OCI-LY7 (cell line): ENCODE measurements around the gene GJB4. TPM values are rescaled to one million over a fixed set of nuclear protein-coding genes. Genes with fewer than 3 reads are reported as not detected.

Experiments used
- BruUV-seq: library from RNA; stranded (reverse); fragments of 400-500 nt; replicated peaks from 2 replicates; lab custom pipeline; 2021; lab: Mats Ljungman, UMichigan
- CTCF ChIA-PET: fragments of 300-600 bp; sonication (Branson Sonifier 250); formaldehyde crosslinking; loops from one replicate; lab custom pipeline; 2022; ENCODE audit warnings: antibody characterized with exemption; ENCODE audit not compliant: unreplicated experiment; lab: Charles Lee
- POLR2A ChIA-PET: fragments of 300-600 bp; sonication (Branson Sonifier 250); formaldehyde crosslinking; loops from one replicate; lab custom pipeline; 2022; ENCODE audit warnings: antibody characterized with exemption; lab: Charles Lee
- DNase-seq: peaks from one replicate; pipeline ENCODE4 v3.0.0-alpha.2; 2015; ENCODE audit warnings: low spot score
- H2AFZ ChIP-seq: fragments of 200-600 bp; sonication (generic), shearing (Covaris generic); 2 replicates; pipeline ENCODE4 v1.6.1; 2014; ENCODE audit warnings: mild to moderate bottlenecking, antibody characterized with exemption, low read length, moderate library complexity
- H3K27ac ChIP-seq: fragments of 200-600 bp; sonication (generic); 2 replicates; pipeline ENCODE4 v1.5.1; 2014; ENCODE audit warnings: mixed run types, low read depth, mild to moderate bottlenecking, moderate library complexity, low read length, inconsistent platforms; ENCODE audit not compliant: poor library complexity, severe bottlenecking
- H3K36me3 ChIP-seq: fragments of 200-600 bp; sonication (generic); 2 replicates; pipeline ENCODE4 v1.6.1; 2014; ENCODE audit warnings: mild to moderate bottlenecking, antibody characterized with exemption, low read length, moderate library complexity, mixed read lengths; ENCODE audit not compliant: insufficient read depth
- H3K4me1 ChIP-seq: fragments of 200-600 bp; sonication (generic); 2 replicates; pipeline ENCODE4 v1.5.1; 2014; ENCODE audit warnings: mild to moderate bottlenecking, low read length; ENCODE audit not compliant: insufficient read depth, poor library complexity, severe bottlenecking
- H3K4me2 ChIP-seq: fragments of 200-600 bp; sonication (generic); 2 replicates; pipeline ENCODE4 v1.6.1; 2014; ENCODE audit warnings: mild to moderate bottlenecking, low read length
- H3K4me3 ChIP-seq: fragments of 200-600 bp; sonication (generic); 2 replicates; pipeline ENCODE4 v1.5.1; 2014; ENCODE audit warnings: mild to moderate bottlenecking, low read depth, low read length; ENCODE audit not compliant: poor library complexity, severe bottlenecking
- H3K79me2 ChIP-seq: fragments of 200-600 bp; sonication (generic); 2 replicates; pipeline ENCODE4 v1.6.1; 2016; ENCODE audit warnings: low read depth, mild to moderate bottlenecking, low read length, moderate library complexity, mixed read lengths; ENCODE audit not compliant: insufficient read depth
- H3K9me2 ChIP-seq: fragments of 200-600 bp; sonication (generic); 2 replicates; pipeline ENCODE4 v1.6.1; 2016; ENCODE audit warnings: mild to moderate bottlenecking, low read length, mixed read lengths; ENCODE audit not compliant: insufficient read depth
- H3K9me3 ChIP-seq: fragments of 200-600 bp; sonication (generic); 2 replicates; pipeline ENCODE4 v1.6.1; 2014; ENCODE audit warnings: mild to moderate bottlenecking, mixed run types, low read length, mixed read lengths
- H4K20me1 ChIP-seq: fragments of 200-600 bp; sonication (generic); 2 replicates; pipeline ENCODE4 v1.6.1; 2014; ENCODE audit warnings: mild to moderate bottlenecking, antibody characterized with exemption, low read length, moderate library complexity, mixed read lengths; ENCODE audit not compliant: insufficient read depth
- EZH2phosphoT487 ChIP-seq: fragments of 200-600 bp; sonication (generic); IDR thresholded peaks from 2 replicates; pipeline ENCODE4 v1.6.1; 2018; ENCODE audit warnings: low read depth, borderline replicate concordance, mild to moderate bottlenecking, mixed run types, antibody characterized with exemption, low read length, moderate library complexity, mixed read lengths
- intact Hi-C: fragments of 100-400 bp; cut with micrococcal nuclease; formaldehyde crosslinking; loops from one replicate; pipeline ENCODE4 v1.10.0; 2022; ENCODE audit not compliant: unreplicated experiment
- total RNA-seq, 2 experiments: library from RNA; depleted of rRNA in 1 of 2; stranded (reverse); fragments of >200 nt in 1 of 2; shearing (Covaris generic) in 1 of 2; gene quantifications; 2 replicates each; pipeline ENCODE4 v1.2.3, GENCODE V29; 2014 to 2022
- TF ChIP-seq, protein P1 (sequence below): fragments of 200-600 bp; sonication (generic); conservative IDR thresholded peaks from 2 replicates; pipeline ENCODE4 v1.5.1; 2014; ENCODE audit warnings: mild to moderate bottlenecking, antibody characterized with exemption, low read length, moderate library complexity, mixed read lengths

GJB4 gene
- total RNA-seq, 2 experiments from 2014 or later = not detected

DNA sequence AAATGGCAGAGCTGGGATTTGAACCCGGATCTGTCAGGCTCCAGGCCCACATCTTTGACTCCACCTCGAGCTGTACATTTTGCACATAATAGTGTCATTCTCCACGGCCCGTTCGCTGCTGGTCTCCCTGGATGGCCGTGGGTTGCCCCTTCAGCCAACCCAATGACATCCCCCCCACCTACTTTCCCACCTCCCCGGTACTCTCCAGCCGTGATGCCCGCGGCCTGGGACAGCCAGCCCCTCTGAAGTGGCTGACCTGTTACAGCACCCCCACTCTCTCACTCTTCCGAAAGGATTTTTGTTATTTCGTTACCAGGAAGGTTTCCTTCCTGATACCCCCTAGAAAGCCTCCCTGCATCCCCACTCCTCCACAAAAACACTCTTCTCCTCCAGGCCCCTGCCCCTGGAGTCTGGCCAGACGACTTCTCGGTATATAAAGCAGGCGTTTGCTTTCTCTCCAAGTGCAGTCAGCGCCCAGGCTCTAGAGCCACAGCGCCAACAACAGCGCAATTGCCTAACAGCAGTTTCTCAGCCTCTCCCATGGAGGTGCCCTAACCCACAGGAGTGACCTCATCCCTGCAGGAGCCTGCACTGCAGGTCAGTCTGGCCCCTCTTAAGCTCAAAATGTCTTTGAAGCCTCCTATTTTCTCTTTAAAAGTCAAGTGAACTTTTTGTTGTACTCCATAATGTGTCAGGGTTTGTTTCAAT lies 19.2 kb upstream of the GJB4 start:
- ChIA-PET POLR2A (no interaction called here), CTCF (no interaction called here)
- no peaks in the 10 kb centered on the region for H3K79me2 ChIP-seq
- H3K27ac ChIP-seq = no peak overlapping the region
- DNase-seq = no peak
- H3K4me1 ChIP-seq = no peaks in the 10 kb centered on the region
- H3K4me3 ChIP-seq = no peak overlapping the region
- H2AFZ ChIP-seq = no peak overlapping the region
- intact Hi-C loops = loop anchor here (5.0 to 10.0 kb wide), 2 partner anchors 626 to 1108 kb away; no protein-coding TSS in a partner anchor
- no peaks in the 10 kb centered on the region for H3K9me2 ChIP-seq
- H3K4me2 ChIP-seq = no peak overlapping the region
- no TSS peak for BruUV-seq
- no peaks in the 10 kb centered on the region for H4K20me1 ChIP-seq
- H3K9me3 ChIP-seq = no peaks in the 10 kb centered on the region
- TF ChIP-seq, protein P1, sequence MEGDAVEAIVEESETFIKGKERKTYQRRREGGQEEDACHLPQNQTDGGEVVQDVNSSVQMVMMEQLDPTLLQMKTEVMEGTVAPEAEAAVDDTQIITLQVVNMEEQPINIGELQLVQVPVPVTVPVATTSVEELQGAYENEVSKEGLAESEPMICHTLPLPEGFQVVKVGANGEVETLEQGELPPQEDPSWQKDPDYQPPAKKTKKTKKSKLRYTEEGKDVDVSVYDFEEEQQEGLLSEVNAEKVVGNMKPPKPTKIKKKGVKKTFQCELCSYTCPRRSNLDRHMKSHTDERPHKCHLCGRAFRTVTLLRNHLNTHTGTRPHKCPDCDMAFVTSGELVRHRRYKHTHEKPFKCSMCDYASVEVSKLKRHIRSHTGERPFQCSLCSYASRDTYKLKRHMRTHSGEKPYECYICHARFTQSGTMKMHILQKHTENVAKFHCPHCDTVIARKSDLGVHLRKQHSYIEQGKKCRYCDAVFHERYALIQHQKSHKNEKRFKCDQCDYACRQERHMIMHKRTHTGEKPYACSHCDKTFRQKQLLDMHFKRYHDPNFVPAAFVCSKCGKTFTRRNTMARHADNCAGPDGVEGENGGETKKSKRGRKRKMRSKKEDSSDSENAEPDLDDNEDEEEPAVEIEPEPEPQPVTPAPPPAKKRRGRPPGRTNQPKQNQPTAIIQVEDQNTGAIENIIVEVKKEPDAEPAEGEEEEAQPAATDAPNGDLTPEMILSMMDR = no peak
- no peak for TF ChIP-seq EZH2phosphoT487
- H3K36me3 ChIP-seq = no peaks in the 10 kb centered on the region

GRCh38 chr1:34742667-34743270 lies 16.8 kb upstream of the GJB4 start:
- Histone ChIP-seq H2AFZ (no peak overlapping the region), H3K4me1 (no peaks in the 10 kb centered on the region), H3K79me2 (no peaks in the 10 kb centered on the region), H3K27ac (no peak overlapping the region), H4K20me1 (no peaks in the 10 kb centered on the region), H3K4me2 (no peak overlapping the region), H3K9me3 (no peaks in the 10 kb centered on the region), H3K36me3 (no peaks in the 10 kb centered on the region), H3K9me2 (no peaks in the 10 kb centered on the region), H3K4me3 (no peak overlapping the region)
- TF ChIP-seq, protein P1 = peak; percentile 88
- no peak for TF ChIP-seq EZH2phosphoT487
- ChIA-PET CTCF (interaction anchor here (0.6 kb wide), 1 partner anchor 374 kb away, joined by 3 read pairs; no protein-coding TSS in a partner anchor), POLR2A (no interaction called here)
- intact Hi-C loops = loop anchor here (1.0 to 10.0 kb wide), 3 partner anchors 282 to 1110 kb away; no protein-coding TSS in a partner anchor
- peak; percentile 72 for DNase-seq
- BruUV-seq = no TSS peak

DNA sequence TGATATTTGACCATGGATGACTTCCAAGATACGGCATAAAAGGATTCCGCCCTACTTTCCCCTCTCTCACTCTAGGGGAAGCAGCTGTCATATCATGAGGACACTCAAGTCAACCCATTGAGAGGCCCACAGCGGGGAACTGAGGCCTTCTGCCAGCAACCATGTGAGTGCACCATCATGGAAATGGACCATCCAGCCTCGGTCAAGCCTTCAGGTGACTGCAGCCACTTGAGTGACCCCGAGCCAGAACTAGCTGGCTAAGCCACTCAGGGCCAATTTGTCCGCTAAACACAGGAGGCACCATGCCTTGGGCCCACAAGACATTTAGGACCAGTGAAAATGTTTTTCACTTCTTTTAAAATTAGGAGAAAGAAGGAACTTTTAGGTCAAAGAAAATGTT lies 15.8 kb upstream of the GJB4 start:
- Histone ChIP-seq H3K4me2 (no peak overlapping the region), H2AFZ (no peak overlapping the region), H3K4me3 (no peak overlapping the region), H3K9me3 (no peaks in the 10 kb centered on the region), H3K36me3 (no peaks in the 10 kb centered on the region), H3K4me1 (no peaks in the 10 kb centered on the region), H4K20me1 (no peaks in the 10 kb centered on the region), H3K27ac (no peak overlapping the region), H3K9me2 (no peaks in the 10 kb centered on the region), H3K79me2 (no peaks in the 10 kb centered on the region)
- POLR2A ChIA-PET = no interaction called here
- CTCF ChIA-PET = no interaction called here
- no TSS peak for BruUV-seq
- no peak for DNase-seq
- TF ChIP-seq EZH2phosphoT487 = no peak
- TF ChIP-seq, protein P1 = no peak
- intact Hi-C loops = loop anchor here (5.0 to 10.0 kb wide), 2 partner anchors 629 to 1111 kb away; no protein-coding TSS in a partner anchor
